SKM-1 treated with dmso at 0.1 percent for 144 hours (cell line): ENCODE measurements around the gene ALK.
"Not testable (repeated sequence)": the region's sequence is repeated elsewhere in the genome, so short reads cannot be mapped to it uniquely, and the experiment has no call there.

Source experiments
- DNase-seq: peaks from one replicate; lab custom pipeline; 2025; ENCODE audit not compliant: unreplicated experiment; lab: John Stamatoyannopoulos, UW

The ALK gene

DNA sequence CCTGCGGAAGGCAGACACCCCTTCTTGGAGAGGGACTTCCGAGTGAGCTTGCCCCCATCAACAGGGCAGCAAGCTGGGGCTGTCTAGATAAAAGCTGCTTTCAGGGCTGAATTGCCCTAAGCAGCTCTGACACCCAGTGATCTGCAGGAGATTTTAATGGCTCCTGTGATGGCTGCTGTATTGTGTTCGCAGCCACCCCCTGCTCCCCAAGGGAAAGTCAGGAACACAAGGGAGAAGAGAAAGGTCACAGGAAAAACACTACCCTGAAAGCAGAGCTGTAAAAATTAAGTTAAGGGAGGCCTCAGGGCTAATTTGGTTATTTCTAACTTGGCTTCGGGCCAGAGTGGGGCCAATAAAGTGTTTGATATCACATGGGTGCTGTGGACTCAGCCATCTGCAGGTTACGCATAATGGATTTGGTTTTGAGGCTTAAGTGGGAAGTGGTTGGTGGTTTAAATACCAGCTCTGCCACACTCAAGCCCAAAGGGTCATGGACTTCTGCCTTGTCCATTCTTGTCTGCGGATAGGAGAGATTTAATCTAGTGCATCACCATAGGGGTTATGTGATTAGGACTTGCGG lies 658.6 kb downstream of the ALK start:
- no peak for DNase-seq

DNA sequence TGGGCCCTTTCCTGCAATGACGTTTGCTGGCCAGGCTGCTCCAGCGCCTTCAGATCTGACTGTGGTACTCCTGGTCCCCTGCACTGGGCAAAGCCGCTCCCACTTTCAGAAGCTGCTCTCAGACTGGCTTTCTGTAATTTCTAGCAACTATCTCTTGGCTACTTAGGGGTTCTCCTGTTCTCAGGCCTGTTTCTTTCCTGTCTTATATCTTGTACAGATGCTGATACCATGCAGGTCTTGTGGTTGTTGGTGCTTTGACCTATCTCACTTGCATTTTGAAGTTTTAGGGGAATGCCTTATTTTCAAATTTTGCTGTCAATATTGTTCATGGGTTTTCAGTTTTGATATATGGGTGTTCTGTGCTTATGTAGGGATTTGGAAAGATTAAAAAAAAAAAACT lies 660.4 kb downstream of the ALK start:
- DNase-seq, result no peak

DNA sequence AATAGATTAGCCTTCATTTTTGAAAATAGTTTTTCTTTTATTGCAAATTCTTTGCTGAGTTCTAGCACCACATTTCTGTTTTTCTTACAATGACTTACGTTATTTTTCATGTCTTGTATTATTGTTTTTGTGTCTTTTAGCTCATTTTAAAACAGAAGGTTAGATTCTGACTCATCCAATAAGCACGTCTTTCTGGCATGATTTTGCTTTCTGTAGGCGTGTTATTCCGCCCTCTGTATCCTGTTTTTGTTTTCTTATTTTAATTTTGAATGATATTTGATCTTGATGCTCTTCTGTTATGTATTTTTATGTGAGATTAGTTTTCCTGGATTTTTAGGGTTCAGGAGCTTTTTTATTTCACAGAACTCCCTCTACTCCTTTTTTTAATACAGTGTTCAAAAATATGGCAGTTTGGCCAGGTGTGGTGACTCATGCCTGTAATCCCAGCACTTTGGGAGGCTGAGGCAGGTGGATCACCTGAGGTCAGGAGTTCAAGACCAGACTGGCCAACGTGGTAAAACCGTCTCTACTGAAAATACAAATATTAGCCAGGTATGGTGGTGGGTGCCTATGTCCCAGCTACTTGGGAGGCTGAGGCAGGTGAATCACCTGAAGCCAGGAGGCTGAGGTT lies 661.1 kb downstream of the ALK start:
- DNase-seq, result no peak

DNA sequence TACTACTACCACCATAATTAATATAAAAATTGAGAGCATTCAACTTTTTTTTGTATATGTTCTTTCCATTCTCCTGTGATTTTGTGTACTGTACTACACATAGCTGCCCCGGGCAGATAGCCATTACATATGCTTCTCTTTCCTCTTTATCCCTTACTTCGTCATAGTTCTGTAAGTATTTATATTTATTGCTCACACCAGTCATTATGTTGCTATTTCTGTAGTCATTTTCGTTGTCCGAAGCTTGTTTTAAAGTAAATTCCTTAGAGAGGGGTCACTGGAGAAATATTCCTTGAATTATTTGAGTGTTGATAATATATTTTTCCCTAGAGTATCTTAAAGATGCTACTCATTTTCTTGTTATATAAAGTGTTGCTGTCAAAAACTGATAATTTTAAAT lies 662.2 kb downstream of the ALK start:
- DNase-seq, result no peak

- DNase-seq, result no peak
Observed at GRCh38 chr2:29255004-29255403, 666.4 kb downstream of the ALK start.

- DNase-seq, result not testable (repeated sequence)
Observed at GRCh38 chr2:29253495-29254275, 667.7 kb downstream of the ALK start.

DNA sequence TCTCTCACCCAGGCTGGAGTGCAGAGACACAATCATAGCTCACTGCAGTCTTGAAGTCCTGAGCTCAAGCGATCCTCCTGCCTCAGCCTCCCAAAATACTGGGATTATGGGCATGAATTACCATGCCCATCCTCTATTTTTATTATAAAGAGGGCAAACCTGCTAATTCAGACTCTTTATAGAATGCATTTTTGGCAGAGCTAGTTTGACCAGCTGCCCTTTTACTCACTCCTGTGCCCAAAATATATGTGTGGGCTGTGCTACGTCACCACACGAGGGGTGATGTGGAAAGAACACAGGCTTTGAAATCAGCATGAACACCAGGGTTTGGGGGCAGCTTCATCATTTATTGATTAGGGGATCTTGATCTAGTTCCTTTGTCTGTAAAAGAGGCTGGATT lies 668.4 kb downstream of the ALK start:
- no peak for DNase-seq

DNA sequence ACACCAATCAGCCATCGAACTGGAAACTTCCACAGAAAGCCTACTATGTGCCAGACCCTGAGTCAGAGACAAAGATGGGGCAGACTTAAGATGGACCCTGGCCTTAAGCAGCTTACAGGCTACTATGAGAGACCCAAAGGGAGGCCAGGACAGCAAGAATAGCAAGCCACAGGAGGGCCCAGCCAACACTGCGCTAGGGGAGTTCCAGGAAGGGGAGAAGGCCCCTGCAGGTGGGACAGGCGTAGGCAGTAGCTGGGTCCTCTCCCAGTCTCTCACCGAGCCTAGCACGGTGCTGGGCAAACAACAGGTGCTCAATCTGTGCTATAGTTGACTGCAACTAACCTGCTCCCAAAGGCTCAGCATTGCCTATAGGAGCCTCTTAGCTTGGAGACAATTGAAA lies 670.0 kb downstream of the ALK start:
- no peak for DNase-seq

DNA sequence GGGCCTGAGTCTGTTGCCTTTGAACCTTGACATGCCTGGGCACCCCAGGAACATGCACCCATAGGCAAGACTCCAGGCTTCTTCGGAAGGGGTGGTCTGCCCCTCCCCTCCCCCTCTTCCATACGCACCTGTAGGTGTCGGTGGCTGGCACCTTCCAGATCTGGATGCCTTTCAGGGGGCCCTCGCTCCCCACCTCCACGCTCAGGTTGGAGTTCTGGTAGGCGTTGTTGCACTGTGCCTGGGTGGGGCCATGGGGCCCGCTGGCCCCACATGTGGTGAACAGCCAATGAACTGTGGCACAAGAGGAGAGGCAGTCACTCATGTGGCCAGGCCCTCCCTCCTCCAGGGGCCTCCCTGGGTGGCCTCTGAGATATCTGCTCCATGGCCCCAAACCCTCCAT lies 670.4 kb downstream of the ALK start:
- DNase-seq, result no peak

GRCh38 chr2:29249666-29250253 lies 671.6 kb downstream of the ALK start:
- DNase-seq, result no peak

- no peak for DNase-seq
Observed at GRCh38 chr2:29247336-29247914, 674.0 kb downstream of the ALK start.

DNA sequence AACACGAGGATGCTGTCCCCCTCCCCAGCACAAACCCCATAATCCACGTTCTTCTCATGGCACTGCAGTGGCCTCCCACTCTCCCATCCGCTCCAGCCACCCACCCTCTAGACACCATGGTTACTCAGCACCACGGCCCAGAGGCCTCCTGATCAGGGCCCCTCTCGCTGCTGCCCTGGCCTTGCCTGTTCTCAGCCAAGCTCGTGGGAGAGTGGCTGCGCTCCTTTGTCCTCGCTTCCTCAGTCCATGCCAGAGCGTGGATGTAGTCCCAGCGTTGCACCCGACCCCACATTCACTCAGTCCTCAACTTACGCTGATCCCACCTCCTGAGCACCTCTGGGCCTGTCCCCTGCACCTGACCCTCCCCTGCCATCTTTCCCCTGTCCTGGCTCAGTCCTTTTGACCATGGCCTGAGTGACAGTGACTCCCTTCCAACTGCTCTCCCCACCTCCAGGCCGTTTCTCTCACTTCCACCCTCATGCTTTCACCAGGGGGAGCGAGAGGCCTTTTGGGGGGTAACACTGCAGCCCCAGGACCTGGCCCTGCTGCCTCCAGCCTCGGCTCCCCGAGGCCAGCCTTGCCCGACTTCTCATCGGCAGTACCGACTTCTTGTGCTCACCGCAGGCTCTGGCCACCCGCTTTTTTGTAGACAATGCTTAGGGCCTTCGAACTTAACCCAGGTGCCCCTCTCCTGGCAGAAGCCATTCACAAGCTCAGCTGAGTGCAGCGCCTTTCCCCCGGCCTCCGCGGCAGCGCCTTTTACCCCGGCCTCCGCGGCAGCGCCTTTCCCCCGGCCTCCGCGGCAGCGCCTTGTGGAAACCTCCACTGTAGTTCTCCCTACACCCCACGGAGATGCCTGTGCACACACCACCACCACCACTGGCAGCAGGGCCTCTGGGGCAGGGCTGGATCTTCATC lies 674.7 kb downstream of the ALK start:
- DNase-seq, result no peak

GRCh38 chr2:29245742-29246382 lies 675.5 kb downstream of the ALK start:
- no peak for DNase-seq

- not testable (repeated sequence) for DNase-seq
Observed at GRCh38 chr2:29245035-29245741, 676.2 kb downstream of the ALK start.

- DNase-seq, result no peak
Observed at GRCh38 chr2:29242621-29243375, 678.6 kb downstream of the ALK start.

DNA sequence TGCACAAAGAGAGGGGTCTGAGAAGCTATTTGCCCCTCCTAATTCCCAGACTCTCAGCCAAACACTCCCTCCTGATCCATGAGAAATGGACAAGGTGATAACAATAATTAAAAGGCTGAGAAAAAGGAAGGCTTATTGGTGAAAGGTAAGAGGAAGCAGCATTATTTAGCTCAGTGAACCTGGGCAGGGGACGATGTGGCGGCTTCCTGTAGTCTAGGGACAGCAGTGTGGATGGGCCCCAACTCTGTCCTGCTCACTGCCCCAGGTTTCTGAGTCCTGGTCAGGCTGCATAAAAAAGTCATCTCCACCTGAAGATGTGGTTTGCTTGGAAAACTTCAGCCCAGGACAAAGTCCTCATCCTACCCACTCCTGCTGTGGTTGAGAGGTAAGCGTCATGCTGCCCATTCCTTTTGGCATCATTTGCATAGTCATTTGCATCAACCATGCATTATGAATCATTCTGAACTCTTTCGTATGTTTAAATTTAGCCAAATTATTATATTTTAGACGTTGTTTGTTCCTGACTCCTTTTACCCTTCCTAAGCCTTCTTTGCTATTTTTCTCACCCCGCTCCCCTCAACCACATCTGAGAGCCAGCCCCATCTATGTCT lies 679.3 kb downstream of the ALK start:
- no peak for DNase-seq

- no peak for DNase-seq
Observed at GRCh38 chr2:29241341-29241740, 680.0 kb downstream of the ALK start.

- no peak for DNase-seq
Observed at GRCh38 chr2:29240601-29241000, 680.8 kb downstream of the ALK start.
